Urinary bladder (tissue), 4 donors: Measurements from ENCODE around the gene TNS3. TPM values are rescaled to one million over a fixed set of nuclear protein-coding genes. Genes with fewer than 3 reads are reported as not detected.

Source experiments
- DNase-seq: peaks from one replicate; pipeline ENCODE4 v3.0.0-alpha.2; 2015; ENCODE audit errors: extremely low spot score
- H3K27ac ChIP-seq: one replicate; pipeline ENCODE4 v1.5.1; 2013; ENCODE audit warnings: low read depth, mild to moderate bottlenecking, moderate library complexity
- H3K36me3 ChIP-seq: one replicate; pipeline ENCODE4 v1.6.1; 2013; ENCODE audit warnings: mild to moderate bottlenecking, moderate library complexity; ENCODE audit not compliant: insufficient read depth
- H3K4me1 ChIP-seq: one replicate; pipeline ENCODE4 v1.6.1; 2013; ENCODE audit warnings: mild to moderate bottlenecking, moderate library complexity; ENCODE audit not compliant: insufficient read depth
- H3K4me3 ChIP-seq: one replicate; pipeline ENCODE4 v1.5.1; 2013; ENCODE audit warnings: low read depth, low read length
- WGBS: extraction: QIAGEN DNeasy Blood & Tissue Kit; methylation state at CpG from one replicate; pipeline ENCODE4 v1.1.7; 2013; 5-methylcytosine and 5-hydroxymethylcytosine counted together
- polyA plus RNA-seq: library from polyadenylated mRNA; stranded (reverse); fragments of 200-250 nt; gene quantifications from one replicate; pipeline ENCODE4 v1.2.3, GENCODE V29; 2013
- total RNA-seq: library from RNA; depleted of rRNA; stranded (reverse); fragments of >200 nt; gene quantifications from one replicate; pipeline ENCODE4 v1.2.3, GENCODE V29; 2014
- donor health status: healthy with polysubstance abuse.
- donor health status: healthy.

Gene TNS3
- total and polyA plus RNA-seq, 2 donors: 15.5 to 71.3 TPM

DNA sequence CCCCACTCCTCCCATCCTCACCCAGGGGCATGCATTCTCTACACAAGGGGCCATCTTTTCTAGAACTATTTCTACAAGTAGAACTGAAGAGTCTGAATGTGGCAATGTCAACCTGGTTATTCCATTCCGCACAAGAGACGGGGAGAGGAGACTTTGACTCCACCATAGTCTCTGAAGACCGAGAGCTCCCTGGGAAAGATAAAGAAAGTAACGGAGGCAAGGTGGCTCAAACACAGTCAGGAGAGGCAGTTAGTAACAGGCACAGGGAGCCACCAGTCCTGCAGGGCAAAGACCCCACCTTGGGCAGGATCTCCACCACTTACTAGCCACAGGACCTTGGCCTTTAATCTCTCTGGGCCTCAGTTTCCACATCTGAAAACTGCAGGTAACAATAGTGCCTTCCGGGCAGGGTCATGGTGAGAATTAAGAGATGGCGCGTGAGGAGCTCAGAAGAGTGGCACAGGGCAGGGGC, 100.3 kb downstream of the TNS3 start:
- DNase-seq: no peak
- 92% methylated on average over 7 of the region's 7 CpGs for WGBS
- Histone ChIP-seq H3K4me3 (no peak overlapping the region), H3K4me1 (no peaks in the 10 kb centered on the region), H3K36me3 (no peaks in the 10 kb centered on the region), H3K27ac (no peak overlapping the region)

DNA sequence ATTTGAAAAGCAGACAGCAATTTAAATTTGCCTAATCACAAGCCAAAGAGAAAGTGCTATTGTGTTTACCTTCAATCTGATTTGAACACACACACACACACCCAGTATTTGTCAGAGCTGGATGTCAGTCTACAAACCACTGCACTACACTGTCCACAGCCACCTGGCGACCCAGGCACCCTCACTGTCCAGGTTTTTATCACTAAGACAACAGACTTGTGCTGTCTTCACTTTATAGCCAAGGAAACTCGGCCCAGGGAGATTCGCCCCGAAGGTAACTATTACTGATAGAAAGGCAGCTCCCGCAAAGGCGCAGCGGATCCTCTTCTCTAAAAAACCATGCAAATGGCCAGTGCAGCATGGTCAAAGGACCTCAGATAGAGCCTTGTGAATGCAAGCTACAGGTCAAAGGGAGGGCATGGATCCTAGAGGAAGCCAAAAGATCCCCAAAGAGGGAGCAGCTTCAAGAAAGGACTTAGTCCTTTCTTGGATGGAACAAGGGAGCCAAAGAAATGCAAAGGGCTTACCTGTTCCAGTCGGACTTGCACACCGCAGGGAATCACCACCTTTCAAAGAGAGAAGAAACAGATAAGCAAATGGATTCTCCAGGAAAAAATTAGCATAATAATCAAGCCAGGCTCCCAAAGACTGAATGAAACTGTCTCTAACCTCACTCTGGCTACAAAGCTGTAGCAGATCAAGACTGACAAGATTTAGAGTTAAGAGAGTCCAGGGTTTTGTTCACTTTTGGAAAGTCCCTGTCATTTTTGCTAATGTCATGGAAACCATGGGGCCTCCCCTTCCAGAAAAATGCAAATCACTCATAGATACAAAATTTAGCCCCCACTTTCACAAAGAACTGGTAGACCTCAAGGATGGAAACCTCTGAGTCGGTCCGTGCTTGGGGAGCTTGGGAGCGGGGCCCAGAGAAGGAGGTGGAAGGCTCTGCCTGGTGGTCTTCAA, 101.1 kb downstream of the TNS3 start:
- Histone ChIP-seq H3K4me3 (no peak overlapping the region), H3K27ac (no peak overlapping the region)
- no peak for DNase-seq

DNA sequence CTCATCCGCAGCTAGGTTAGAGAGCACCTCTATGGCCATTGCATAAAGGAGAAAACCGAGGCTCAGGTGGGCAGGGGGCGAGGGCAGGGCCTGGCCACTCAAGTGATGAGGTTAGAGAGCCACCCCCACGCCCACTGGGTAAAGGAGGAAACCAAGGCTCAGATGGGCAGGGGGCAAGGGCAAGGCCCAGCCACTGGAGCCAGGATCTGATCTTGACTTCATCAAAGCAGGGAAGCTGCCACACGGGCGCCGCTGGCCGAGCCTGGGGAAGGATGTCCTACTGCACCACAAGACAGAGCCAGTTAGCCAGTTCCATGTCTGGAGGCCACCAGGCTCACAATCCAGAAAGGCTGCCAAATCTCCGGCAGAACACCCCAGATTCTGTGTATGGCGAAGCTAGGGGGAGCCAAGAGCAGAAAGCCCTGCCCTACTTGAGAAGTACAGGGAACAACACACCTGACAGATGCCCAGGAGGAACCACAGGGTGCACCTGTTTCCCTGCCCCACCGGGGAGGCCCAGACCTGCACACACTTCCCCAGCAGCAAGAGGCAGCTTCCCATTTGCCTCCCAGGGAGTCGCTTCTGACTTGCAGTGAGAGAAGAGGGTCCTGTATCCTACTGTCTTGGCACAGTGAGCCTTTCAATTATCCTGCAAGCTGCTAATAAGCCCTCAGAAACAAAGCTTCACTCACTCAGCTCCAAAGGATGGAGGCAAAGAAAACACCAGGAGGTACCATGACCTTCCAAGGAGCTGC, 101.9 kb downstream of the TNS3 start:
- DNase-seq: no peak
- no peaks in the 10 kb centered on the region for H3K4me1 ChIP-seq
- no peak overlapping the region for H3K27ac ChIP-seq
- no peaks in the 10 kb centered on the region for H3K36me3 ChIP-seq
- H3K4me3 ChIP-seq: no peak overlapping the region
- 91% methylated on average over 12 of the region's 12 CpGs for WGBS

More for the DNA sequence above, 101.1 kb downstream of the TNS3 start:
- 89% methylated on average over 12 of the region's 12 CpGs for WGBS
- H3K4me1 ChIP-seq: no peaks in the 10 kb centered on the region
- H3K36me3 ChIP-seq: no peaks in the 10 kb centered on the region

DNA sequence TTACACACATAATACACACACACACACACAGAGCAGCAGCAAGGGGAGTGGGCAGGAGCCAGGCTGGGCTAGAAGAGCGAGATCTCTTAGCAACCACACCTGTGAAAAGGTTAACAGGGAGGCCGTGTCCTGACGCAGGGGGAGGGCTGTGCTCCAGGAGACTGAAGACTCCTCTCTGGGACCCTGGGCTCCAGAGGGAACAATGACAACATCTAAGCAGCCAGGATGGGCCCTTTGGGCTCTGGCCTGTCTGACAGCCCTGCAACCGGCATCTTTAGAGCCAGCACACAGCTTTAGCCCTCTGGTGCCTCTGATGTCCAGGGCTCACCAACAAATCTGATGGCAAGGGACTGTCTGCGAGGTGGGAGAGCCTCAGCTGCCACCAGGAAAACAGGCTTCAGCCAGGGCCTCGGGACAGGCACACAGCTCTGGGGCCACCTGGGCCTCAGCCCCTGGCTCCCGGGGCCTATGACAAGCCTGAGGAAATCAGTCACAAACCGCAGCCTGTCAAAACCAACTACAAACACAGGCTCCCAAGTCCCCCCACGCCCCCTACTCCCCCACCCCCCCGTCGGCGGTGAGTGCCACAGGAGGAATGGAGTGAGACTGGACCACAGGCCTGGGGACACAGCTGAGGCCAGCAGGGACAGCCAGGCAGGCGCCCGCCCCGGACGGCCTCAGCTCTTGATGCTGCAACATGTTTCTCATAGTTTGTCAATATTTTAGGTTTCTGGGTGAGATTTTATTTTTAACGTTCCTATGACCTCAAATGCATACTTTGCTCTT, 102.8 kb downstream of the TNS3 start:
- Histone ChIP-seq H3K36me3 (no peaks in the 10 kb centered on the region), H3K4me1 (no peaks in the 10 kb centered on the region), H3K27ac (no peak overlapping the region), H3K4me3 (no peak overlapping the region)
- DNase-seq: no peak
- 82% methylated on average over 17 of the region's 17 CpGs for WGBS

DNA sequence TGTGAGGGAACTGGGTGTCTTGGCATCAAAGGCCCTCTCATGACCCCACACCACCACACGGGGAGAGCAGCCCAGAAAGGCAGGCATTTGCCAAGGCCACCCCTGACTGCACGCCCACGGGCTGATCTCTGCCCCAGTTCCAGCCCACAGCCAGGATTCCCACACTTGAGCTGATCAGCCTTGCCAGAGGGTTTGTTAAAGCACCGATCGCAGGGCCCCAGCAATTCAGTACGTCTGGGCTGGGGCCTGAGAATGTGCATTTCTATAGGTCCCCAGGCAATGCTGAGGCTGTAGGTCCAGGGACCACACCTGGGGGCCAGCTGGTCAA, 103.9 kb downstream of the TNS3 start:
- H3K4me3 ChIP-seq: no peak overlapping the region
- H3K27ac ChIP-seq: no peak overlapping the region
- no peaks in the 10 kb centered on the region for H3K36me3 ChIP-seq
- H3K4me1 ChIP-seq: no peaks in the 10 kb centered on the region
- 40% methylated on average over 6 of the region's 6 CpGs for WGBS
- no peak for DNase-seq

DNA sequence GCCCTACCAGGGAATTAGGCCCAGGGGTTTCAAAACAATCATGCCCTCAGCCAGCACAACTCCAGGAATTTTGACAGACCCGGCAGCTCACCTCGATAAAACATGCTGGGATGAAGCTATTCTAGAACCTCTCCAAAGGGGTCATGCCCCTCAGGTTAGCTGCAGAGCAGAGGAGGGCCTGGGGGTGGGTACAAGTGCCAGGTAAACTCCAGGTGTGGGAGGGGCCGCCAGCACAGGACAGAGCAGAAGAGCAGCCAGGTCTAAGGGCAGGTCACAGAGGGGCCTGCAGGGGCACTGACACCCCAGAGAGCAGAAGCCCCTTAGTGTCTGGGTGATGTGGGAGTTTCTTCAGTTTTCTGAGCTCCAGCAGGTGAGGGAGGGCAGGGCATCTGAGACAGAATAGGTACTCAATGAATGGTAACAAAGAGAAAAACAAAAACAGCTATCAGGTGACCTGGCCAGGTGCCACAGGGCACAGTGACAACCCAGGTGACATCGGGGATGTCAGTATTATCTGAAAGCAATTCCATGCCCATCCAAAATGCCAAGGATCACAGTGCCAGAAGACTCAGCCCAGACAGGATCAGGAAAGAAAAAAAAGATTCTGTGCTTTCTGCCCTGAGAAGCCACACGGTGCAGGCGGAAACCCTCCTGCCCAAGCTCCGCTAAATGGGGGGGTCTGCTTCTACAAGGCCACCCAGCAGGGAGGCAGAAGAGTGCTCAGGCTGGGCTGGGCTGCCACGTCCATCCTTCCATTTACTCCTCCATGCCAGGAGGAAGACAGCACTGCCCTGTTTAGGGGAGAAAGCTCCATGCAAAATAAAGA, 104.5 kb downstream of the TNS3 start:
- Histone ChIP-seq H3K4me1 (no peaks in the 10 kb centered on the region), H3K4me3 (no peak overlapping the region), H3K27ac (no peak overlapping the region), H3K36me3 (no peaks in the 10 kb centered on the region)
- DNase-seq: no peak
- 76% methylated on average over 8 of the region's 8 CpGs for WGBS

DNA sequence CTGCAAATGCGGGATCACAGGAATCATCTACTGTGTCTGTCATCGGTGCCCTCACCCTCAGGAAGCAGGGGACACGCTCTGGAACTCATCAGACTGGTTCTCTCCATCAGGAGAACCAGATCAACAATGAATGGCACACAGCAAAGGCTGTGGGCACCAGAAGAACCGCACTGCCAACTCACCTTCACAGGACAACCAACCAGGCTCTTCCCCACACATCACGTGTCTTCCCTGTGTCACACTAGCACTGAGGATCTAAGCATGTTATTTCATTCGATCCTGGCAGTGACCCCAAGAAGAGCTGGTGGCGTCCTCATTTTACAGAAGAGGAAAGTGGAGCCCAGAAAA, 106.1 kb downstream of the TNS3 start:
- H3K36me3 ChIP-seq: no peaks in the 10 kb centered on the region
- H3K27ac ChIP-seq: peak overlapping the region; percentile 3
- H3K4me1 ChIP-seq: no peaks in the 10 kb centered on the region
- 88% methylated on average over 7 of the region's 7 CpGs for WGBS
- DNase-seq: no peak
- no peak overlapping the region for H3K4me3 ChIP-seq

DNA sequence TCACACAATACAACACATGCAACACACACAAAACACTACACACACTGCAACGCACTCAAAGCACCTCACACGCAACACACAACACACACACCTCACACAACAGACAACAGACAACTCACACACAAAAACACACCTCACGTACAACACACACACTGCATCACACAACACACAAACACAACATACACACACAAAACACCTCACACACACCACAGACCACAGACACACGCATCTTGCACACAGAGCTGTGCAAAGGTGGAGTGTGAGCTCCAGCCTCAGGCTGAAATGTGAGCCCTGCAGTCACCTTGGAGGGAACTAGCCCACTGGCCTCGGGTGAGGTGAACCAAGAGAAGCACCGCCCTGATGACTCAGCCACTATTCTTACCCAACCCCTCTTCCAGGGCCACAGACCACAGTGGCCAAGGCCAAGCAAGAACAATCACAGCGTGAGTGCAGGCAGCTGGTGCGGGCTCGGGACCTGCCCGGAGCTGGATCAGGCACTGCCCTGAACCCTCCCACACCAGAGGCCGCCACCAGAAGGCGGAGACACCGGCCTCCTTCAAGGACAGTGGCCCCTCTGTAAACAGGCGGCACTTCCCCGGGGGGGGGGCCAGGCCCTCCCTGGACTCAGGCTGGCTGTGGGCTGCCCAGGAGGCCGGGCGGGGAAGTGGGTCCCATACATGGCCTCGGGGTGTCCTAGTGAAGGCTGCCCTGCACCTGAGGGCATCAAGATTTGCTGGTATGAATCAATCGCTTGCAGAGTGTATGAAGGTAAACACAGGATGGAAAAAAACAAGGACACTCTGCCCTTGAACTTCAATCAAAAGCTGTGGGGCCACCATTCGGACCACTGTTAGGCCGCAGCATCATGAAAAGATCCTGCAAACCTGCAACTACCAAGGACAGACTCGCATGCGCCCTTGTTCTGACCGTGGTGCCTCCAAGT, 106.7 kb downstream of the TNS3 start:
- Histone ChIP-seq H3K4me3 (no peak overlapping the region), H3K4me1 (no peaks in the 10 kb centered on the region), H3K36me3 (no peaks in the 10 kb centered on the region), H3K27ac (no peak overlapping the region)
- no peak for DNase-seq
- 66% methylated on average over 24 of the region's 24 CpGs for WGBS

DNA sequence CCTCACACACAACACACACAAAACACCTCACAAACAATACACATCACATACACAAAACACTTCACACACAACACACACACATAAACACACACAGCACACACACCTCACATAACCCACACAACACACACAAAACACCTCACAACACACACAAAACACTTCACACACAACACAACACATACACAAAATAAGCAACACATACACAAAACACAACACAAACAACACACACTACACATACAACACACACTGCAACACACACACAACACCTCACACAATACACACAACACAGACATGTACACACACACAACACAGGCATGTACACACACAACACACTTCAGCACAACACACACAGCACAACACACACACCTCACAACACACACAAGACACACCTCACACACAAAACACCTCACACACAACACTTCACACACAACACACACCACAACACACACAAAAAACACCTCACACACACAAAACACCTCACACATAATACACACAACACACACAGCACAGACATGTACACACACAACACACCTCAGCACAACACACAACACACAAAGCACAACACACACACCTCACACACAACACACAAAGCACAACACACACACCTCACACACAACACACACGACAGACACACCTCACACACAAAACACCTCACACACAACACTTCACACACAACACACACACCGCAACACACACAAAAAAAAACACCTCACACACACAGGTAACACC, 107.5 kb downstream of the TNS3 start:
- DNase-seq: no peak
- Histone ChIP-seq H3K4me1 (no peaks in the 10 kb centered on the region), H3K4me3 (no peak overlapping the region), H3K36me3 (no peaks in the 10 kb centered on the region), H3K27ac (no peak overlapping the region)
- WGBS: 96% methylated on average over 2 of the region's 2 CpGs

DNA sequence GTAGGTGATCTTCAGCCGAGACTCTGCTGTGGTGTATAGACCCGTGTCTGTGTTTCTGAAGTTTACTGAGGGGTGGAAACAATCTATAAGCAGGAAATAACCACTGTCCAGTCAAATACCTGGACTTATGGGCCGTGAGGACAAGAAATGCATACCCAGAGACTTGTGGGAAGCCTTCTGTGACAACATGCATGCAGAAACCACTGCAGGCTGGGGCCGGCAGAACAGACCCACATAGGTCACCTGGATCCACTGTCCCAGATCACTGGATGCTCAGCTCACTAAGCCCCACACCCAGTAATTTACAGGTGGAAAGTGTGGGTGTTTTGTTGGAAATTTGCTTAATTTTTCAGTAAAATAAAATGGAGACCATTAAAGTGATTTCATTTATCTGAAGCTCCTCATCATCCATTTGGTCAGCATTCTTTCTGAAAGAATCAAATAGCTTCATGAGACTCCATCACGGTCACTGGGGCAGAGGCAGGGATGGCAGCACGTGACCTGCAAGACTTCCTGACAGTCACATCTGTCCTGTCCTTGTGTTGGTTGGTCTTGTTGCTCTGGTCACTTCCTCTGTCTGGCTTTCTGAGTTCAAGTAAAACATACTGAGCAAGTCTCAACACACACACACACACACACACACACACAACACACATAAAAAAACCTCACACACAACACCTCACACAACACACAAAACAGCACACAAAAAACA, 108.3 kb downstream of the TNS3 start:
- WGBS: 75% methylated on average over 6 of the region's 6 CpGs
- no peak overlapping the region for H3K4me3 ChIP-seq
- no peak for DNase-seq
- H3K4me1 ChIP-seq: no peaks in the 10 kb centered on the region
- no peak overlapping the region for H3K27ac ChIP-seq
- H3K36me3 ChIP-seq: no peaks in the 10 kb centered on the region

DNA sequence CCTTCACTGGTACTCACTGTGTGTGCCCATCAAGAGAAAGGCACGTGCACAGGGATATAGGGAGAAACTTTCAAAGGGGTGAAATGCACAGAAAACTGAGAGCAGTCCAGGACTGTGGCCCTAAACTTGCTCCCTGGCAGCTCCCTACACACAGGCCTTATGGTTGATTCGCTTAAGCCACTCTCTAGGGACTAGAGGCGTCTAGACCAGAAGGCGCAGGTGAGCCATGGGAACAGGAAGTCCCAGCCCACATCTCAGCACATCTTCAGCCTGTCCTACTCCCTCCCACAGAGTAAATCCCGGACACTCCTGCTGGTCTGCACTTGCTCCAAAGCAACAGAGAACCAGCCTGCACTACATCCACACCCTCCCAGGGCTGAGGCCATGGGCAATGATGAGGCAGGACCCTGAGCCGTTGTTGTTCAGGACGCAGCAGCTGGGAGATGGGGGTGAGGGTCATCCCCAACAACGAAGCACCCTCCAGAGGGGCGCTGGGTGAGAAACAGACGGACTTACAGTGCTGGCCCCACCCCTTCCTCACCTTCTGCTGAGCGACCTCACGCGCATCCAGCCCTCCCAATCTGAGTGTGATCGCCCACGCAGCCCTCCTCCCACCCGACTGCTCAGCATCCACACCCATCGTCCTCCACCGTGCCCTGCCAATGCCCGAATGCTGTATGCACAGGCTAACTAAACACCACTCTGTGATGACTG, 109.3 kb downstream of the TNS3 start:
- Histone ChIP-seq H3K4me1 (no peaks in the 10 kb centered on the region), H3K27ac (no peak overlapping the region), H3K36me3 (no peaks in the 10 kb centered on the region), H3K4me3 (no peak overlapping the region)
- no peak for DNase-seq
- 84% methylated on average over 19 of the region's 19 CpGs for WGBS
